Fibroblast of skin of back (primary cell): ENCODE results near the gene RBL2. TPM values are rescaled to one million over a fixed set of nuclear protein-coding genes. Genes with fewer than 3 reads are reported as not detected.
"Not testable (repeated sequence)": the region's sequence is repeated elsewhere in the genome, so short reads cannot be mapped to it uniquely, and the experiment has no call there.

Experiments used
- DNase-seq: peaks from one replicate; pipeline ENCODE4 v3.0.0-alpha.2; 2013
- polyA plus RNA-seq, 2 experiments: library from polyadenylated mRNA; unstranded; fragments of 120-200 nt; gene quantifications; one replicate each; pipeline ENCODE4 v1.2.1, GENCODE V29; 2013; ENCODE audit not compliant: insufficient read length in 2 of 2

RBL2 gene
- 23.8 TPM for polyA plus RNA-seq (2013, experiment 1 of 2; ENCODE audit: insufficient read length)
- polyA plus RNA-seq (2013, experiment 2 of 2; ENCODE audit: insufficient read length) = 27.7 TPM

DNA sequence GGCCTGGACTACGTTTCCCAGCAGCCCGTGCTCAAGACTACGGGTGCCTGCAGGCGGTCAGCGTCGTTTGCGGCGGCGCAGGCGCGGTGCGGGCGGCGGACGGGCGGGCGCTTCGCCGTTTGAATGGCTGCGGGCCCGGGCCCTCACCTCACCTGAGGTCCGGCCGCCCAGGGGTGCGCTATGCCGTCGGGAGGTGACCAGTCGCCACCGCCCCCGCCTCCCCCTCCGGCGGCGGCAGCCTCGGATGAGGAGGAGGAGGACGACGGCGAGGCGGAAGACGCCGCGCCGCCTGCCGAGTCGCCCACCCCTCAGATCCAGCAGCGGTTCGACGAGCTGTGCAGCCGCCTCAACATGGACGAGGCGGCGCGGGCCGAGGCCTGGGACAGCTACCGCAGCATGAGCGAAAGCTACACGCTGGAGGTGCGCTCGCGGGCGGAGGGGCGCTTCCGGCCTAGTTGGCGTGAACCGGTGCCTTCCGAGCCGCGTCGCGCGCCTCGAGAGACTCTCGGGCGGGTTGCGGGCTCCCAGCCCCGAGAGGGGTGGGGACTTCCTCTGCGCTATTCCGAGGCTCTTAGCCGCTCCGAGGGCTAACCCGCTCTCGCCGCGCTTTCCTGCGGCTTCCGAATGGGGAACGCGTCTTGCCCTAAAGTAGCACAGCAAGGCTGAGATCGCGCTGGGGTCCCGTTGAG lies at the start of gene RBL2:
TSS of gene RBL2 (plus strand) at position 95 of the 689 bp plus-strand sequence. CDS start at position 181, 86 bp downstream.
- peak; percentile 84 for DNase-seq

DNA sequence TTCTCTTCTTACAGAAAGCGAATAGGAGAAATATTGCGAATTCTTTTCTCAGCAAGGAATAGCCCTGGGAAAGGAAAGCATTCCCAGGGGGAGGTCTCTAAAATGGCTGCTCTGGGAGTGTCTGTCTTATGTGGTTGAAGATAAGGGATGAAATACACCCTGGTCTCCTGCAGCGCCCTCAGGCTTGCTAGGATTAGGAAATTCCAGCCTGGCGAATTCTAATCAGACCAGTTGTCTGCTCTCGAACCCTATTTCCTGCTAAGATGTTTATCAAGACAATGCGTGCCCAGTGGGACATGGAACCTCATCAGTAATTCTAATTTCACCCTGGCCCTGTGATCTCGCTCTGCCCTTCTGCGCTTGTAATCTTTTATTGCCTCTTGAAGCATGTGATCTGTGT lies 49.7 kb upstream of the RBL2 start:
- DNase-seq = not testable (repeated sequence)

DNA sequence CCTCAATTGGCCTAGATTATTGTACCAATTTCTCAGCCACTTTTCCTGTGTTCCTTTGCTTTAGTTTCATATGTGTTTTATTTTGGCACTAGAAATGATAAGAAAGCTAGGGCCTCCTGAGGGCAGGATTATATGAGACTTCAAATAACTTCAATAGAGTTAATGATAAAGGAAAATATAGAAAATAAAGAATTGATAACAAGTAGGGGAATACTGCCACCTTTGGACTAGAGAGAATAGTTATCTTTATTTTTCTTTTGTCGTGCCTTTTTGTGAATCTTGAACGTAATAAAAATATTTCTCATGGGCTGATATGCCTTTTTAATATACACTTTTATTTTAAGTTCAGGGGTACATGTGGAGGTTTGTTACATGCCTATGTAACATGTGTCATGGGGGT lies 29.3 kb upstream of the RBL2 start:
- DNase-seq = no peak

- DNase-seq = no peak
These were observed 21.7 kb upstream of the RBL2 start for GRCh38 chr16:53412549-53412948.

GRCh38 chr16:53413864-53414263 lies 20.4 kb upstream of the RBL2 start:
- DNase-seq = no peak

DNA sequence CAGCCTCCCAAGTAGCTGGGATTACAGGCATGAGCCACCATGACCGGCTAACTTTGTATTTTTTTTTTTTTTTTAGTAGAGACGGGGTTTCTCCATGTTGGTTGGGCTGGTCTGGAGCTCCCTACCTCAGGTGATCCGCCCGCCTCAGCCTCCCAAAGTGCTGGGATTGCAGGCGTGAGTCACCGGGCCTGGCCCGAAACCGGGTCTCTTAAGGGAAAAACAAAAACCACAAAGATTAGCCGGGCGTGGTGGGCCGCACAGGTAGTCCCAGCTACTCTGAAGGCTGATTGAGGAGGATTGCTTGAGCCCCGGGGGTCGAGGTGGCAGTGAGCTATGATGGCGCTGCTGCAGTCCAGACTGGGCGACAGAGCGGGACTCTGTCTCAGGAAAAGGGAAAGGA lies 19.9 kb upstream of the RBL2 start:
- no peak for DNase-seq

DNA sequence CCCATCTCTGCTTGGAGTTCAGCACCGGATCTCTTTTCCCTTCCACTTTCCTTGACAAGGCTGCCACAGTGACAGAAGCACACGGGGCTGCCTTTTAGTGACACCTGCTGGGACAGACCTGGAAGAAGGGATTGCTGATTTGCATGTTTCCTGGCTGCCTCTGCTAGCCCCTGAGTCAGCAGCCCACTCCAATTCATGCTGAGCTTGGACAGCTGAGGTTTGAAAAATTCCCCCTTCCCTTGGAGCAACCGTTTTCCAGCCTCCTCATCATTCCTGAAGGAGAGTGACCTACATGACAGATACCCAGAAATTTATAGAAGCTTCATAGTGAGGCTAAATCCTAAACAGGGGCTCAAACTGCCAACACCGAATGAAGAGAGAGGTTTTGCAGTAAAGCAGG lies 18.8 kb upstream of the RBL2 start:
- no peak for DNase-seq

DNA sequence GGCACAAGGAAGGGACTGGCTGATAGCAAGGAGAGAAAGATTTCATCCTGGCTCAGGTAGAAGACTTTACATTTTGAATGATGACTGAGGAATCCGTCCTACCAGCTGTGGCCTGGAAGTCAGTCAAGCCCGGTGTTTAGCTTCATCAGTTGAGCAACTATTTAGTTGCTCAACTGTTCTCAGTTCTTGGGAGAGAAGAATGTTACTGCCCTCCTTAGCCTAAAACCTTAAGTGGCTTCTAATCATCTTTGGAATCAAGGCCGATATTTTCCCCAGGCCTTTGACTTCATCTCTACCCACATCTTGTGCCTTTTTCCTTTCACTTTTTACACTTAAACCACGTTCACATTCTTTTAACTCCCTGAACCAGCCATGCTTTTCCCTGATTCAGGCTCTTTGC lies 17.3 kb upstream of the RBL2 start:
- no peak for DNase-seq

DNA sequence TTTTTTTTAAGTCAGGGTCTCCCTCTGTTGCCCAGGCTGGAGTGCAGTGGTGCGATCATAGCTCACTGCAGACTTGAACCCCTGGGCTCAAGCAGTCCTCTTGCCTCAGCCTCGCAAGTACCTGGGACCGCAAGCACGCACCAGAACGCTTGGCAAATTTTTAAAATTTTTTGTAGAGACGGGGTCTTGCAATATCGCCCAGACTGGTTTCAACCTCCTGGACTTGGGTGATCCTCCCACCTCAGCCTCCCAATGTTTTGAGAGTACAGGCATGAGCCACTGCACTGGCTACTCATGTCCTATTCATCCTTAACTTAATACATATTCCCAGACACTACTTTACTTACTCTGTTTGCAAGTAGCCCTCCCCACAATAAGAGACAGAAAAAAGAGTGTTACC lies 16.3 kb upstream of the RBL2 start:
- DNase-seq = no peak

DNA sequence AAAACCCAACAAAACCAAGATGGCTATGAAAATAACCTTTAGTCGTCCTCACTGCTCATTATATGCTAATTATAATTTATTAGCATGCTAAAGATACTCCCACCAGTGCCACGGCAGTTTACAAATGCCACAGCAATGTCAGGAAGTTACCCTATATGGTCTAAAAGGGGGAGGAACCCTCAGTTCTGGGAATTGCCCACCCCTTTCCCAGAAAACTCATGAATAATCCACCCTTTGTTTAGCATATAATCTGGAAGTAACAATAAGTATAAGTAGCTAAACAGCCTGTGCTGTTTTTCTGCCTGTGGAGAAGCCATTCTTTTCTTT lies 14.9 kb upstream of the RBL2 start:
- DNase-seq = not testable (repeated sequence)

DNA sequence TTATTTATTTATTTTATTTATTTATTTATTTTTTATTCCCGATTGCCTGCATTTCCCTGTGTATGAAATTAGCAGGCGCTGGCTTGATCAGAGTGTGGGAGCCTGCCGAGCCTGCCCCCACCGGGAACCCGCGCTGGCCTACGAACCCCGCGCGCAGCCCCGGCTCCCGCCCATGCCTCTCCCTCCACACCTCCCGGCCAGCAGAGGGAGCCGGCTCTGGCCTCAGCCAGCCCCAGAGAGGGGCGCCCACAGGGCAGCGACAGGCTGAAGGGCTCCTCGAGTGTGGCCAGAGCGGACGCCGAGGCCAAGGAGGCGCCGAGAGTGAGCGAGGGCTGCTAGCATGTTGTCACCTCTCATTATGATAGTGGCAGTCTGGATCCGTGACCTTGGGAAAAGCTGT lies 13.0 kb upstream of the RBL2 start:
- DNase-seq = no peak

DNA sequence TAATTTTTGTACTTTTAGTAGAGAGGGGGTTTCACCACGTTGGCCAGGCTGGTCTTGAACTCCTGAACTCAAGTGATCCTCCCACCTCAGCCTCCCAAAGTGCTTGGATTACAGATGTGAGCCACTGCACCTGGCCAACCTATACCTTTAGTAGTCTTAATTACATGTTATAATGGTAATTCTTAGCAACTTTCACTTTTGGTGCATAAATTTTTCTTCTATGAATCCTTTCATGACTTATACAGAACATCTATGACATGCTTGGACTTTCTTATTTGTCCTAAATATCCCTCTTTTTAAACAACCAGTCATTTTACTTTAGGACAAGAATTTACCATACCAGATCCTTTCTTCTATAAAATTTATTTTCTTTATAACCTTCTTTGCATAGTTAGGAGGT lies 10.3 kb upstream of the RBL2 start:
- DNase-seq = not testable (repeated sequence)

GRCh38 chr16:53428681-53429080 lies 5.6 kb upstream of the RBL2 start:
- no peak for DNase-seq

GRCh38 chr16:53429221-53429943 lies 4.9 kb upstream of the RBL2 start:
- peak; percentile 6 for DNase-seq

- DNase-seq = no peak
These were observed 3.9 kb upstream of the RBL2 start for GRCh38 chr16:53430363-53430762.

DNA sequence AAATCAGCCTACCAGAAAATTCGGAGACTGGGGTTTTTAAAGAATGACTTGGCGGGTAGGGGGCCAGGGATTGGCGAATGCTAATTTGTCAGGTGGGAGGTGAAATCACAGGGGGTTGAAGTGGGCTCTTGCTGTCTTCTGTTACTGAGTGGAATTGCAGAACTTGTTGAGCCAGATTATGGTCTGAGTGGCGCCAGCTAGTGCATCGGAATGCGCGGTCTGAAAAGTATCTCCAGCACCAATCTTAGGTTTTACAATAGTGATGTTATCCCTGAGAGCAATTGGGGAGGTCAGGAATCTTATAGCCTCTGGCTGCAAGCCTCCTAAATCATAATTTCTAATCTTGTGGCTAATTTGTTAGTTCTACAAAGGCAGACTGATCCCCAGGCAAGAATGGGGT lies 762 bp upstream of the RBL2 start:
- no peak for DNase-seq

- DNase-seq = no peak
These were observed 318 bp upstream of the RBL2 start for GRCh38 chr16:53433930-53434376.

DNA sequence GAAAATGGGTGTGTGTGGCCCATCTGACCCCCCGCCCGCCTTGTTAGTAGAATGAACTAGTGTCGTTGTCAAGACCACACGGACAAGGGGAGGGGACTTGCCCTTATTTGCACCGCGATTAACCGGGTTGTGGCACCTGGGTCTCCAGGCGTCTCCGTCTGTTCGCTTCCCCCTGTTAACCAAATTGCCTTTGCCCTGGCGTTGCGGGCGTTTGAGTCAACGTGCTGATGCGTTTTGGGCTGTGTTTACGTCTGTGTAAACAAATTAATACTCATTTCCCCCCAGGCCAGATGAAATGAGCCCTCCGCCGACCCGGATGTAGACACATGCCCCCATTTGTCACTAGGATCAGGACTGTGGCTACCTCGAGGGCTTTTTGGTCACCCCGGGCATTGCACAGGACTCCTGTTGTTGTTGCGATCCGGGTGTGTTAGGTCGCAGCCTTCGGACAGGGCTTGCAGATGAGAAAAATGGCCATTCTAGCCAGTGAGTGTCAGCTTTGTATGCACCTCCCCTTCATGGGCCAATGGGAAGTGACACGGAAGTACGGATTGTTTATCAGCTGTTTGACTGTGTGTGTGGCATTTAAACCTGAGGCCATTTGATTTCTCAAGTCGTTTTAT lies 906 bp downstream of the RBL2 start:
- peak; percentile 84 for DNase-seq

DNA sequence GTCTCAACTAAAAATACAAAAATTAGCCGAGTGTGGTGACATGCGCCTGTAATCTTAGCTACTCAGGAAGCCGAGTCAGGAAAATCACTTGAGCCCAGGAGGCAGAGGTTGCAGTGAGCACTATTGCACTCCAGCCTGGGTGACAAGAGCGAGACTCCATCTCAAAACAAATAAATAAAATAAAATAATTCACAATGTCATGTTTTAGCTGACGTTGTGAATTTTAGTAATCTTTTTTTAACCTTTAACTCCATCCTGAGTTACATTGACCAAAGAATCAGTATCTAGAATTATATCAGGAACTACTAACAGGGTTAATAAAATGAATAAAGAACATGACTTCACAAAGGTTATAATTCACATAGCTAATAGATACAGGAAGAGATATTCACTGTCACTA lies 5.9 kb downstream of the RBL2 start:
- DNase-seq = no peak

GRCh38 chr16:53445534-53445933 lies 11.3 kb downstream of the RBL2 start:
- DNase-seq = no peak

DNA sequence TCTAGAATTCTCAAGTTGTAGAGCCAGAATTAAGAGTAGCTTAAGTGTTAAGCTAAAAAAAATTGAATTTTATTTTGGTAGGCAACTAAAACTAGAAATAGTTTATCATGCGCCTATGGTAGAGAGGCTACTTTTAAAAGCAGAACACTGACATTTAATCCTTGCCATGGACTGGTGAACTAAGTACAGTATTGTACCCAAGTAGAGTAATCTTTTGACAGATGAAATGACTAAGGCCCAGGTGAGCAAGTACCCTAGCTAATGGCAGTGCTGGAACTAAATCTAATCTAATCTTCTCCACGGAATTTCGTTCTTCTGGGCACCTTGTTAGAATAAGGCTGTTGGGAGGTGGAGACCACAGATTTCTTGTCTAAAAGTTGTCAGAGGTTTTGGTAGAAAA lies 11.8 kb downstream of the RBL2 start:
- DNase-seq = no peak

DNA sequence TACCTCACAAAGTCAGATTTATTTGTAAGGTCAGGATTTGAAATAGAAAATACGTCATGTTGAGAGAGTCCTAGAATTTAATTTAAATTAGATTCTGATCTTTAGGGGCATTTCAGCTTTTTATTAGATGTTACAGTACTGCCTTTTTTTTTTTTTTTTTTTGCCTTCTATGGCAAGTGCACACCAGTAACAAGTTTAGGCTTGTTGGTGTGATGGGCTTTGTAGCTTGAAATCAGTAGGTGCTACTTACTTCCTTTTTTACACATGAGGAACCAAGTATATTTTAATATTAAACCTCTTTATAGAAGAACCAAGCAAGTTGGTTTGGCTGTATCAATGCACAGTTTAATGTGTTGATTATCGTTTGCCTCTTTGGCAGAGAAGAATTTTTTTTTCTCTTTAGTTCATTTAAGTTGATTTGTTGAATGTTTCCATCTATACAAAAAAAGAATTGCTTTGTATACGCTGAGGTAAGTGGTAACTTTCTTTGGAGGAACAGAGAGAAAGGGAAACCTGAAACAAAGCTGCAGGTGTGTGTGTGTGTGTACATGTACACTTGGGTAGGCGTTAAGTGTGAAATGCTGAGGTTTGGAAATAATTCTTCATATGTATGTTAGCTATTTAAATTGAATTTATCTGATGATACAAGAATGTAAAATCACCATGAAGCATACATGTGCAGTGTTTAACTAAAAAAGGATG lies 15.7 kb downstream of the RBL2 start:
- no peak for DNase-seq

GRCh38 chr16:53453928-53454327 lies 19.7 kb downstream of the RBL2 start:
- DNase-seq = no peak
